Ovary (tissue), 9 donors: Measurements from ENCODE around the gene PCID2. TPM values are rescaled to one million over a fixed set of nuclear protein-coding genes. Genes with fewer than 3 reads are reported as not detected.

Source experiments
- DNase-seq, 5 donors: peaks; one replicate each; pipeline ENCODE4 v3.0.0-alpha.2; 2019 to 2020
- H3K27ac ChIP-seq, 2 donors: fragments of 200-600 bp; one replicate each; pipeline versions ENCODE4 v1.5.1 to v1.8.0; 2019 to 2022
- H3K27me3 ChIP-seq: fragments of 200-600 bp; one replicate; pipeline ENCODE4 v1.8.0; 2022
- H3K36me3 ChIP-seq: fragments of 200-600 bp; sonication (generic); one replicate; pipeline ENCODE4 v1.5.1; 2019
- H3K4me1 ChIP-seq: one replicate; pipeline ENCODE4 v1.8.1; 2013; ENCODE audit warnings: mild to moderate bottlenecking, moderate library complexity; ENCODE audit not compliant: insufficient read depth
- H3K4me3 ChIP-seq: fragments of 200-600 bp; sonication (generic); one replicate; pipeline ENCODE4 v1.5.1; 2017
- H3K9me3 ChIP-seq, 2 donors: fragments of 200-600 bp in 1 of 2; sonication (generic) in 1 of 2; one replicate each; pipeline versions ENCODE4 v1.5.1 to v1.8.1; 2013 to 2019; ENCODE audit warnings: mild to moderate bottlenecking in 1 of 2, moderate library complexity in 1 of 2
- CTCF ChIP-seq, 3 donors: fragments of 450-650 bp in 2 of 3; fragments of 200-600 bp in 1 of 3; IDR thresholded peaks; one replicate each; pipeline versions ENCODE4 v1.5.1 to v1.8.0; 2016 to 2022; ENCODE audit warnings: antibody characterized with exemption in 3 of 3, mild to moderate bottlenecking in 1 of 3
- EP300 ChIP-seq: sonication (generic); formaldehyde crosslinking; IDR thresholded peaks from one replicate; pipeline ENCODE4 v1.6.1; 2017; ENCODE audit warnings: antibody characterized with exemption
- POLR2A ChIP-seq: fragments of 450-650 bp; IDR thresholded peaks from one replicate; pipeline ENCODE4 v1.6.1; 2017; ENCODE audit warnings: antibody characterized with exemption, mild to moderate bottlenecking, moderate library complexity
- WGBS, 3 donors: extraction: QIAGEN DNeasy Blood & Tissue Kit in 1 of 3; methylation state at CpG; one replicate each; pipeline versions ENCODE4 v1.1.5 to v1.1.7; 2013 to 2017; 5-methylcytosine and 5-hydroxymethylcytosine counted together
- intact Hi-C, 4 donors: fragments of 100-400 bp; cut with DNase I; formaldehyde crosslinking; loops; one replicate each; pipeline versions ENCODE4 v1.11.0 to v1.15.1; 2022 to 2023
- polyA plus RNA-seq, 2 donors: library from polyadenylated mRNA; stranded (reverse); fragments of 200-250 nt in 1 of 2; fragments of 350-450 nt in 1 of 2; fragmentation: Illumina TruSeq in 1 of 2; extraction: RNeasy Lipid Tissue Mini Kit (QIAGEN cat#74804) in 1 of 2; gene quantifications; one replicate each; pipeline ENCODE4 v1.2.3, GENCODE V29; 2013 to 2014
- total RNA-seq, 7 donors: library from RNA; depleted of rRNA in 2 of 7; stranded (reverse); fragments of >200 nt in 2 of 7; fragmentation: NEBNext Ultra II Directional in 3 of 7; extraction: Animal tissue kit (Norgen Biotek cat#: 25700) in 3 of 7; gene quantifications; one replicate each; pipeline versions ENCODE4 v1.1.0 to v1.2.4, GENCODE V29; 2016 to 2023
- donor health status: DM: no; HTN: no; CAD: no; lungs with moderate emphysema.
- donor health status: DM: no; HTN: no; CAD: no.
- donor health status: Bipolar disorder and iron deficiency.
- donor health status: DM: yes; HTN: yes; CAD: no.
- donor health status: DM: no; HTN: no; CAD: no.
- donor health status: DM: yes; HTN: yes; CAD: no.

Gene PCID2
- total and polyA plus RNA-seq, 9 donors, result 43.5 to 56.2 (median 53.5) TPM

DNA sequence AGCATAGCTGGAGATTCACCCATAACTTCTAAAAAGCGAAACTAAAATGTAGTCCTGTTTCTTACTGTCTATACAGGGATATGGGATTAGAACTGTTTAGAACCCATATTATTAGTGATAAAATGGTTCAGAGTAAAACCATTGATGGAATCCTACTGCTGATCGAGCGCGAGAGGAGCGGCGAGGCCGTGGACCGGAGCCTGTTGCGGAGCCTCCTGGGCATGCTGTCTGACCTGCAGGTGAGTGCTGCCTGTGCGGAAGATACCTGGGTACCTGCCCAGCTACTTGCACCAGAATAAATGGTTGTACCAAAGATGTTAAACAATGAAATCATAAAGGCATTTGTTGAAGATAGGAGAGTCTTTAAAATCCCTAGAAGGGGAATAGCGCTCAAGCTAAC, 24.6 kb upstream of the PCID2 start:
- H3K9me3 ChIP-seq, result no peaks in the 10 kb centered on the region
- DNase-seq, result no peak
- no peak for TF ChIP-seq POLR2A
- TF ChIP-seq CTCF (IDR thresholded peaks at IDR 0.05), result no peak
- no peak for TF ChIP-seq EP300
- 96 to 98% (median 96%) methylated on average over 11 of the region's 11 CpGs for WGBS, 3 donors
- H3K4me1 ChIP-seq, result no peaks in the 10 kb centered on the region
- intact Hi-C loops, result no loop called here
- no peaks in the 10 kb centered on the region for H3K27me3 ChIP-seq
- H3K36me3 ChIP-seq, result no peaks in the 10 kb centered on the region
- no peak overlapping the region for H3K4me3 ChIP-seq
- H3K27ac ChIP-seq, result no peak overlapping the region

- no peaks in the 10 kb centered on the region for H3K36me3 ChIP-seq
- no peaks in the 10 kb centered on the region for H3K4me1 ChIP-seq
- TF ChIP-seq POLR2A, result no peak
- no peak for TF ChIP-seq CTCF (IDR thresholded peaks at IDR 0.05)
- TF ChIP-seq EP300, result no peak
- no peak for DNase-seq
- no peak overlapping the region for H3K4me3 ChIP-seq
- intact Hi-C loops, result no loop called here
- no peaks in the 10 kb centered on the region for H3K9me3 ChIP-seq
- H3K27ac ChIP-seq, result no peak overlapping the region
- WGBS, 3 donors, result 77 to 87% (median 83%) methylated on average over 17 to 18 of the region's 18 CpGs
- H3K27me3 ChIP-seq, result no peaks in the 10 kb centered on the region
Measured at GRCh38 chr13:113232208-113233003, 23.9 kb upstream of the PCID2 start.

GRCh38 chr13:113231306-113232207, 23.1 kb upstream of the PCID2 start:
- 78 to 80% (median 80%) methylated on average over 13 to 14 of the region's 14 CpGs for WGBS, 3 donors

More at GRCh38 chr13:113231306-113232207, 23.1 kb upstream of the PCID2 start:
- H3K9me3 ChIP-seq, result no peaks in the 10 kb centered on the region
- DNase-seq, result no peak
- H3K27me3 ChIP-seq, result no peaks in the 10 kb centered on the region
- no peak for TF ChIP-seq CTCF (IDR thresholded peaks at IDR 0.05)
- no peak for TF ChIP-seq POLR2A
- TF ChIP-seq EP300, result no peak
- no peaks in the 10 kb centered on the region for H3K36me3 ChIP-seq
- H3K27ac ChIP-seq, result no peak overlapping the region
- H3K4me1 ChIP-seq, result no peaks in the 10 kb centered on the region
- no peak overlapping the region for H3K4me3 ChIP-seq
- intact Hi-C loops, result no loop called here
